DMS79 (cell line): ENCODE measurements around the gene CTDP1.
A peak's percentile ranks its signal among the peaks of the same experiment; 100 is the strongest.
"Not testable (repeated sequence)": the region's sequence is repeated elsewhere in the genome, so short reads cannot be mapped to it uniquely, and the experiment has no call there.

Experiments
- DNase-seq: peaks from one replicate; lab custom pipeline; 2025; lab: John Stamatoyannopoulos, UW

The CTDP1 gene

GRCh38 chr18:79740521-79741361 lies 61.1 kb downstream of the CTDP1 start:
- DNase-seq = no peak

DNA sequence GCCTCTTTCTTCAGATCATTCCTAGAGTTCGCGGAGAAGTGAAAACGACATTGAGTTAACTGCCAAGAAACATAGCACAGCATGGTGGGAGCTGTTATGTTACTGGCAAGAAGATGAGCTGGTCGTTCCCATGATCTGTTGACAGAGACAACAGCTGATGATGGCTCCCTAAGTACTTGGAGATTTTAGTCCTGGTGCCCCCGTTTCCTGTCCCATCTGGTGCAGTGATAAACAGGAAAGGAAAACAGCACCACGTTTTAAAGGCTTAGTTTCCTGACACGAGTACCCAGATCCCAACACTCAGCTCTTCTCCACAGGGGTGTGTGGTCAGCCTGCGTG lies 61.7 kb downstream of the CTDP1 start:
- DNase-seq = no peak

DNA sequence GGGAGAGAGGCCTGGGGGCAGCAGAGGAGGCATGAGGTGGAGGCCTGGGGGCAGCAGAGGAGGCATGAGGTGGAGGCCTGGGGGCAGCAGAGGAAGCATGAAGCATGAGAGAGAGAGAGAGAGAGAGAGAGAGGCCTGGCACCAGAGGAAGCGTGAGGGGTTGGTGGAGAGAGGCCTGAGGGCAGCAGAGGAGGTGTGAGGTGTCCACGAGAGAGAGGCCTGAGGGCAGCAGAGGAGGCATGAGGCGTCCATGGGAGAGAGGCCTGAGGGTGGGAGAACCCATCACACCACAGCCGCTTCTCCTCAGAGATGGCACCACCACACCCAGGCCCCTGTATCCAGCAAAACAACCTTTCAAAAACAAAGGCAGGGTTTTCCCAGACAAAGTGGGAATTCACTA lies 62.5 kb downstream of the CTDP1 start:
- no peak for DNase-seq

DNA sequence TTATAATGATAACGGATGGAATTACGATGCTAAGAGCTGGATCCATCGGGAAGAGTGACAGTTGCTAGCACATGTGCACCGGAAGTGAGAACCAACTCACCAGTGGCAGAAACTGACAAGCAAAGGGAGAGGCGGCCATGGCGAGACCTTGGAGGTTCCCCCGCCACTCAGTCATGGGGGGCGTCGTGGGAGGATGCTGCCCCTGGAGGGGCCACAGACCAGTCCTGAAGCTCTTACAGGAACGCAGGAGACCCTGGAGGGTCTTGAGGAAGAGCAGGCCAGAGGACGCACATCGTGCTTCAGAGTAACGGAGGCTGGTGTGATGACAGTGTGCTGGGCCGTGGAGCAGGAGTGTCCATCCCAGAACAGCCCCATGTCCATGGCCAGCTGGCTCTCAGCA lies 65.0 kb downstream of the CTDP1 start:
- no peak for DNase-seq

GRCh38 chr18:79746730-79747129 lies 67.1 kb downstream of the CTDP1 start:
- DNase-seq = no peak

DNA sequence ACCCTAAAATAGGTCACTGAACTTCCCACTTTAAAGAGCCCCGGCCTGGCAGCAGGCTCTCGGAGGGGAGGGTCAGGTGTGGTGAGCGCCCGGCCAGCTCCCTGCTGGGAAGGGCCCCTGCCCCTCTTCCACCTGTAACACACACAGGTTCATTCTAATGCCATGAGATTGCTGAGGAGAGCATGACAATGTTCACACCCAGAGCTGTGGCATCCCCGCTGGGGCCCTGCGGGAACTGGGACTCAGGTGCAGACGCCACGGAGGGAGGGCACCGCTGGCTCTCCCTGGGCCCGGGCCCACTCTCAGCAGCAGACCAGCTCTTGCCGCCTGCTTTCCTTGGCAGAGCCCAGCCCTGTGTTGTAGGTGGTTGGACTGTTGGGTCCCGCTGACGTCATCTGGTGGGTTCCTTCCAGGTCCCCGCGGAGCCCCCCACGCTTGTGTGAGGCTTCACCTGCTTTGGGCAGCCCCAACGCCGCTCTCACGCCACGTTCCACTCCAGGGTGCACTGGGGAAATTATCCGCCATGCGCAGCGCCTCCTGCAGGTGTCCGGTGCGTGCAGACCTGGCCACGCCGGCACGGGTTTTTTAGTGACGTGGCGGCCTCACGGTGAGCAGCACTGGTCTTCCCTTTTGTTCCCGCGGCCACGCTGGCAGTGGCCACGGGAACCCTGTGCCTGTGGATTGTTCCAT lies 67.7 kb downstream of the CTDP1 start:
- DNase-seq = no peak

- DNase-seq = peak; percentile 13
Observed at GRCh38 chr18:79748321-79749180, 68.9 kb downstream of the CTDP1 start.

- peak; percentile 11 for DNase-seq
Observed at GRCh38 chr18:79749251-79750191, 69.9 kb downstream of the CTDP1 start.

GRCh38 chr18:79750980-79751571 lies 71.5 kb downstream of the CTDP1 start:
- peak; percentile 40 for DNase-seq

GRCh38 chr18:79751918-79752578 lies 72.4 kb downstream of the CTDP1 start:
- DNase-seq = not testable (repeated sequence)

GRCh38 chr18:79752946-79753345 lies 73.3 kb downstream of the CTDP1 start:
- not testable (repeated sequence) for DNase-seq

DNA sequence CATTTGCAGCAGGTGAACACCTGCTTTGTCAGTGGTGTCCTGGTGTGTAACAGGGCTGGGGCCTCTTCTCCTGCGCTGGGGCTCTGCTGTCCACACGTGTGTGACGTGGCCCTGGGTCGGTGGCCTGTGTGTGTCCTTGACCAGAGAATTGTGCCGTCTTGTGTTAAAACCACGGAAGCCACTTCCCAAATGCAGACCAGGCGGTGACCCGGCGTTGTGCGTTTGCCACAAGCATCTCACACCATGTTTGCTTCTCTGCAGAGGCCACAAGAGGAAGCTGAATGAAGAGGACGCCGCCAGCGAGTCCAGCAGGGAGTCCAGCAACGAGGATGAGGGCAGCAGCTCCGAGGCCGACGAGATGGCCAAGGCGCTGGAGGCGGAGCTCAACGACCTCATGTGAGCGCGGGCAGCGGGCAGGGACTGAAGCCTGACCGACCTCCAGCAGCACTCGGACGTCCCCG lies 73.8 kb downstream of the CTDP1 start:
- no peak for DNase-seq

DNA sequence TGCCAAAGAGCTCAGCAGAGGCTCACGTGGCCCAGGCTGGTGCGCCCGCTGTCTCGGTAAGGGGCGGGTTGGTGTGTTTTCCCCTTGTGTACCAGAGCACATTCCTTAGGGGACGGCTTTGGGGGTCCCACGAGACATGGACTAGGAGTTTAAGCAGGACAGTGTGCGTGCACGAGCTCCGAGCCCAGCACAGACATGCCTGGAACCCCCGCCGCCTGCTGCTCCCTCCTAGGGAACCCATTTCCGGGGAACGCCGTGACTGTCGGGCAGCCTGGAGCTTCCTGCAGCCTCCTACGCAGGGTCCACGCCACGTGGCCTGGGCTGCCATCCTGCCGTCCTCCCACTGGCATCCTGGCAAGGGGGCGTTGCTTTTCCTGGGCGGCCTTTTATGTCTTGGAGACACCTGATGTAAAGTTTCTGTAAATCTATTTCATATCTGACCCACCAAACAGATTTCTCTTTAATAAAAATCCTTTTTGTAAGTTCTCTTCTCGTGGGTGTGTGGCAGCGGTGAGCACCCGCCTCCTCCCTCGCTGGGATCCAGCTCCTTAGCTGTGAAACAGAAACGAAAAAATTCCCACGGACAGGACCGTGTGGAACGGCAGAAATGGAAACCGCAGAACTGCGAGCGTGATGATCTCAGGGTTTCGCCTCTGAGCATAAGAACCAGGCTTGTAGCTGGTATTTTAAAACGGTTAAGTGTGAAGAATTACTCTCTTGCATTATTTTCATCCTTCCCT lies 74.6 kb downstream of the CTDP1 start:
- no peak for DNase-seq

GRCh38 chr18:79754831-79755351 lies 75.3 kb downstream of the CTDP1 start:
- DNase-seq = no peak

DNA sequence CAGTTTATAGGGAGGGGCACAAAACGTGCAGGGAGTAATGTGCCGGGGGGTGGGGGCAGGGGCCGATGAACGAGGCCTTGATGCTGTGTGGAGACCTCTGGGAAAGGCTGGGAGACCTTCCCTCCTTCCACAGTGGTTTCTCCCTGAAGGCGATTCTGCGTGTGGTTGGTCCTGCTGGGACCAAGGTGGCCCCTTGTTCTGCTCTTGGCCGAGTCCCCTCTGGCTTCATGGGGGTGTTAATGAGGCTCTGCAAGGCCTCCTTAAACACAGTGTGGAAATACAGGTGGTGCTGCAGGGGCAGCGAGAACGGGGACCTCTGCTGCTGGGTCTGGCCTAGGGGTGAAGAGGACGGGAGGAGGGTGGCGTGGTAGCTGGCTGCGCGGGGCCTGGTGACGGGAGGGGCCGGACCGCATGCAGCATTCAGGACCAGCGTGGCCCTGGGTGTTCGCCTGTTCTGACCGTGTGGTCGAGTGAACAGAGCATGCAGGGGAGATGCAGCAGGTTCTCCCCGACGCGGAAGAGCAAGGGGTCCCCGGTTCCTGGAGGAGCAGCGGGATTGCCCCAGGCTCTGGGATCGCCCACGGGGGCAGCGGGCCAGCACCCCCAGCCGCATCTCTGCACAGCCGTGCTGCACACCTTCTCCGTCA lies 76.0 kb downstream of the CTDP1 start:
- DNase-seq = no peak

DNA sequence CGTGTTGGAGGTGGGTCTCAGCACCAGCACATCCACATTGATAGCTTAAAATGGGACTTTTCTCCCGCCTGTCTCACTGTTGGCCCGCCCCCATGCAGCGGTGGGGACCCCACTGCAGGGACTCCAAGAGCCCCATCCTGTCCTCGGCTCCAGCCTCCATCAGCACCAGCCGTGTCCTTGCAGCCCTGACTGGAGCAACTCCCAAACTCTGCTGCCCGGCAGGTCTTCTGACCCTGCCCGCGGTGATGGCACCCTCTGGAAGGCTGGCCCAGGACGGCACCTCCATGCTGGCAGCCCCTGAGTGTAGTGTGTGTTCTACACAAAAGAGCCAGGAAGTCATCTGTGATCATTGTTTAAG lies 76.5 kb downstream of the CTDP1 start:
- no peak for DNase-seq

GRCh38 chr18:79756826-79757225 lies 77.2 kb downstream of the CTDP1 start:
- DNase-seq = no peak

DNA sequence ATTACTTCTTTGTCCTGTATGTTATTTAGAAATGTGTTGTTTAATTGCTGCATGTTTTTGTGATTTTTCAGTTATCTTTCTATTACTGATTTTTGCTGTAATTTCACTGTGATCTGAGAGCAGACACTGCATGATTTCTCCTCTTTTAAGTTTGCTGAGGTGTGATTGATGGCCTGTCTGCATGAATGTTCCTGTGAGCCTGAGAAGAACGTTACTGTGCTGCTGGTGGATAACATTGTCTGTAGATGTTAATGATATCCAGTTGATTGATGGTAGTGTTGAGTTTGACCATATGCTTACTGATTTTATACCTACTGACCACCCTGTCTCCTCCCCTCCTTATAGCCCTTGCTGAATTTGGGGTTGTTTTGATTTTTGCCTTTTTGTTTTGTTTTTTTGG lies 80.7 kb downstream of the CTDP1 start:
- no peak for DNase-seq

GRCh38 chr18:79760881-79761280 lies 81.3 kb downstream of the CTDP1 start:
- DNase-seq = no peak
